GM12878 (cell line): ENCODE data around the gene SCRG1. TPM values are rescaled to one million over a fixed set of nuclear protein-coding genes. Genes with fewer than 3 reads are reported as not detected.
A peak's percentile ranks its signal among the peaks of the same experiment; 100 is the strongest.

Source experiments
- BHLHE40 ChIP-seq, 2 experiments: fragments of 450-650 bp in 1 of 2; IDR thresholded peaks; 2 replicates each; pipeline ENCODE4 v1.6.1; 2011 to 2017; ENCODE audit warnings: low read depth in 2 of 2, borderline replicate concordance in 1 of 2, improper control_type of control experiment in 1 of 2, low read length in 1 of 2, mild to moderate bottlenecking in 1 of 2
- FOXK2 ChIP-seq: fragments of 450-650 bp; IDR thresholded peaks from 2 replicates; pipeline ENCODE4 v1.6.1; 2017; ENCODE audit warnings: mild to moderate bottlenecking, moderate library complexity
- NFIC ChIP-seq: IDR thresholded peaks from 2 replicates; pipeline ENCODE4 v1.6.1; 2012; ENCODE audit warnings: low read depth, mild to moderate bottlenecking, inconsistent platforms, low read length, moderate library complexity
- NFXL1 ChIP-seq: fragments of 450-650 bp; IDR thresholded peaks from 2 replicates; pipeline ENCODE4 v1.6.1; 2017; ENCODE audit warnings: antibody characterized with exemption, mild to moderate bottlenecking, borderline replicate concordance
- POLR2AphosphoS2 ChIP-seq: IDR thresholded peaks from 2 replicates; pipeline ENCODE4 v1.6.1; 2011; ENCODE audit warnings: low read depth, mild to moderate bottlenecking, low read length, improper control_type of control experiment, moderate library complexity
- SREBF2 ChIP-seq: IDR thresholded peaks from 2 replicates; pipeline ENCODE4 v1.6.1; 2012; ENCODE audit warnings: mild to moderate bottlenecking, low read length
- ZNF207 ChIP-seq: fragments of 450-650 bp; IDR thresholded peaks from 2 replicates; pipeline ENCODE4 v1.6.1; 2014; ENCODE audit warnings: antibody characterized with exemption, mild to moderate bottlenecking, borderline replicate concordance
- polyA plus RNA-seq, 11 experiments: library from polyadenylated mRNA; depleted of rRNA in 4 of 11; unstranded in 6 of 11; stranded (reverse) in 5 of 11; fragments of >200 nt; fragmentation: Nextera tagmentation in 4 of 11; fragmentation: Illumina TruSeq in 1 of 11; extraction: Ambion mirVana in 4 of 11; extraction: Trizol in 1 of 11; gene quantifications; 1 replicate in 1 of 11; 2 replicates in 10 of 11; pipeline versions ENCODE4 v1.2.1 to v1.2.3, GENCODE V29; 2011 to 2016; ENCODE audit warnings: inconsistent platforms in 2 of 11, missing spikeins in 2 of 11, low read depth in 1 of 11
- small RNA-seq: library from RNA; depleted of rRNA; stranded (forward); fragments of <200 nt; gene quantifications from one replicate; pipeline ENCODE3, GENCODE V24; 2014
- total RNA-seq, 4 experiments: library from RNA; depleted of rRNA in 3 of 4; stranded (reverse); fragments of >200 nt in 3 of 4; fragmentation: Illumina TruSeq in 1 of 4; extraction: Trizol in 1 of 4; gene quantifications; 2 replicates each; pipeline versions ENCODE4 v1.2.1 to v1.2.3, GENCODE V29; 2013 to 2021
- TF ChIP-seq, protein P1 (sequence below), 3 experiments: IDR thresholded peaks in 2 of 3; conservative IDR thresholded peaks in 1 of 3; 2 replicates each; pipeline ENCODE4 v1.5.1; 2011; ENCODE audit warnings: low read depth in 3 of 3, low read length in 3 of 3, mild to moderate bottlenecking in 3 of 3, control low read depth in 2 of 3, moderate library complexity in 2 of 3, inconsistent platforms in 1 of 3, mixed read lengths in 1 of 3; ENCODE audit not compliant: control insufficient read depth in 2 of 3, insufficient read depth in 1 of 3; ENCODE audit errors: extremely low read depth in 1 of 3
- TF ChIP-seq, protein P2 (sequence below): fragments of 450-650 bp; IDR thresholded peaks from 2 replicates; pipeline ENCODE4 v1.6.1; 2017; ENCODE audit warnings: borderline replicate concordance
- TF ChIP-seq, protein P3 (sequence below): IDR thresholded peaks from 2 replicates; pipeline ENCODE4 v1.6.1; 2012; ENCODE audit warnings: improper control_type of control experiment, low read depth, low read length; ENCODE audit not compliant: insufficient replicate concordance

Gene SCRG1
- total and polyA plus RNA-seq, 10 of the 15 experiments (the other 5 are each of a cell fraction or from before 2014, with no cell fraction given): 0.02 to 0.58 (median 0.54) TPM; not detected in 7

DNA sequence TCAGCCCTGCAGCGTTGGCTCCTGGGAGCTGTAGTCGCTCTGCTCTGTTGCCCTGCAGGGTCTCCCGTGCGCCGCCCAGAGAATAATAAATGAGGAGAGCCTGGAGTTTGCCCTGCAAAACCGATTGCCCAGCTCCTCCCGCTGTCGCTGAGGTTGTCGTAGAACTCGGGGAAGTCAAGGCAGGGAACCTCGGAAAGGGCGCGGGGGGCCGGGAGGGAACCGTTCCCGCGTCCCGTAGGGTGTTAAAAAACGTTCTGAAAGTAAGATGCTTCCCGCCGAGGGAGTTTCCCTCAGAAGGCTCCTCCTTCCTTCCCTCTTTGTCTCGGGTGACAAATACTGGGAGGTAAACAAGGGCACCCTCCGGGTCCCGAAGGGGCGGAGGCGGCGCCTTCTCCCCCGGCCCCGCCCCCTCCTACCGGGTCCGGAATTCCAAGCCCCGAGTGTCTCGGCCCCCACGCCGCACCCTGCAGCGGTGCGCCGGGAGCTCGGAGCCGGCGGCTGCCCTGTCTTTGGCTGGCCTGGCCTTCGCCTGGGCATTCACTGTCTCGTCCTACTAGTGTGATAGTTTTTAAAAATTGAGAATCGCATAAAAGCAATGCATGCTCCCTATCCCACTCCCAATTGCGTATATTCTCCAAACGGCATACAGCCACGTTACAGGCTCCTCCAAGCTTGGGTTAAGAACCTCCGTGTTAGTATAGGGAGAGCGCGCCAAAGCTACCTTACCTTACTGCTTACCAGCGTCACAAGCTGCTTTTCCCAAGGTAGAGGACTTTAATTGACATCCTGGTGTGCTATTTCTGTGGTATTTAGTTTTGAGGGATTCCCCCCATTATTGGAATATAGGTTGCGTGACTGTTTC is 63.8 kb downstream of the SCRG1 start (continued):
- TF ChIP-seq, protein P1, sequence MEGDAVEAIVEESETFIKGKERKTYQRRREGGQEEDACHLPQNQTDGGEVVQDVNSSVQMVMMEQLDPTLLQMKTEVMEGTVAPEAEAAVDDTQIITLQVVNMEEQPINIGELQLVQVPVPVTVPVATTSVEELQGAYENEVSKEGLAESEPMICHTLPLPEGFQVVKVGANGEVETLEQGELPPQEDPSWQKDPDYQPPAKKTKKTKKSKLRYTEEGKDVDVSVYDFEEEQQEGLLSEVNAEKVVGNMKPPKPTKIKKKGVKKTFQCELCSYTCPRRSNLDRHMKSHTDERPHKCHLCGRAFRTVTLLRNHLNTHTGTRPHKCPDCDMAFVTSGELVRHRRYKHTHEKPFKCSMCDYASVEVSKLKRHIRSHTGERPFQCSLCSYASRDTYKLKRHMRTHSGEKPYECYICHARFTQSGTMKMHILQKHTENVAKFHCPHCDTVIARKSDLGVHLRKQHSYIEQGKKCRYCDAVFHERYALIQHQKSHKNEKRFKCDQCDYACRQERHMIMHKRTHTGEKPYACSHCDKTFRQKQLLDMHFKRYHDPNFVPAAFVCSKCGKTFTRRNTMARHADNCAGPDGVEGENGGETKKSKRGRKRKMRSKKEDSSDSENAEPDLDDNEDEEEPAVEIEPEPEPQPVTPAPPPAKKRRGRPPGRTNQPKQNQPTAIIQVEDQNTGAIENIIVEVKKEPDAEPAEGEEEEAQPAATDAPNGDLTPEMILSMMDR (IDR thresholded peaks at IDR 0.05 in 2 of 3, conservative IDR thresholded peaks at IDR 0.05 in 1 of 3; ENCODE audit: control insufficient read depth in 2 of 3, extremely low read depth in 1 of 3, insufficient read depth in 1 of 3, low read depth in 3 of 3, low read length in 3 of 3): no peak
- TF ChIP-seq, protein P2, sequence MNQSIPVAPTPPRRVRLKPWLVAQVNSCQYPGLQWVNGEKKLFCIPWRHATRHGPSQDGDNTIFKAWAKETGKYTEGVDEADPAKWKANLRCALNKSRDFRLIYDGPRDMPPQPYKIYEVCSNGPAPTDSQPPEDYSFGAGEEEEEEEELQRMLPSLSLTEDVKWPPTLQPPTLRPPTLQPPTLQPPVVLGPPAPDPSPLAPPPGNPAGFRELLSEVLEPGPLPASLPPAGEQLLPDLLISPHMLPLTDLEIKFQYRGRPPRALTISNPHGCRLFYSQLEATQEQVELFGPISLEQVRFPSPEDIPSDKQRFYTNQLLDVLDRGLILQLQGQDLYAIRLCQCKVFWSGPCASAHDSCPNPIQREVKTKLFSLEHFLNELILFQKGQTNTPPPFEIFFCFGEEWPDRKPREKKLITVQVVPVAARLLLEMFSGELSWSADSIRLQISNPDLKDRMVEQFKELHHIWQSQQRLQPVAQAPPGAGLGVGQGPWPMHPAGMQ: no peak
- no peak for TF ChIP-seq POLR2AphosphoS2
- TF ChIP-seq, protein P3, sequence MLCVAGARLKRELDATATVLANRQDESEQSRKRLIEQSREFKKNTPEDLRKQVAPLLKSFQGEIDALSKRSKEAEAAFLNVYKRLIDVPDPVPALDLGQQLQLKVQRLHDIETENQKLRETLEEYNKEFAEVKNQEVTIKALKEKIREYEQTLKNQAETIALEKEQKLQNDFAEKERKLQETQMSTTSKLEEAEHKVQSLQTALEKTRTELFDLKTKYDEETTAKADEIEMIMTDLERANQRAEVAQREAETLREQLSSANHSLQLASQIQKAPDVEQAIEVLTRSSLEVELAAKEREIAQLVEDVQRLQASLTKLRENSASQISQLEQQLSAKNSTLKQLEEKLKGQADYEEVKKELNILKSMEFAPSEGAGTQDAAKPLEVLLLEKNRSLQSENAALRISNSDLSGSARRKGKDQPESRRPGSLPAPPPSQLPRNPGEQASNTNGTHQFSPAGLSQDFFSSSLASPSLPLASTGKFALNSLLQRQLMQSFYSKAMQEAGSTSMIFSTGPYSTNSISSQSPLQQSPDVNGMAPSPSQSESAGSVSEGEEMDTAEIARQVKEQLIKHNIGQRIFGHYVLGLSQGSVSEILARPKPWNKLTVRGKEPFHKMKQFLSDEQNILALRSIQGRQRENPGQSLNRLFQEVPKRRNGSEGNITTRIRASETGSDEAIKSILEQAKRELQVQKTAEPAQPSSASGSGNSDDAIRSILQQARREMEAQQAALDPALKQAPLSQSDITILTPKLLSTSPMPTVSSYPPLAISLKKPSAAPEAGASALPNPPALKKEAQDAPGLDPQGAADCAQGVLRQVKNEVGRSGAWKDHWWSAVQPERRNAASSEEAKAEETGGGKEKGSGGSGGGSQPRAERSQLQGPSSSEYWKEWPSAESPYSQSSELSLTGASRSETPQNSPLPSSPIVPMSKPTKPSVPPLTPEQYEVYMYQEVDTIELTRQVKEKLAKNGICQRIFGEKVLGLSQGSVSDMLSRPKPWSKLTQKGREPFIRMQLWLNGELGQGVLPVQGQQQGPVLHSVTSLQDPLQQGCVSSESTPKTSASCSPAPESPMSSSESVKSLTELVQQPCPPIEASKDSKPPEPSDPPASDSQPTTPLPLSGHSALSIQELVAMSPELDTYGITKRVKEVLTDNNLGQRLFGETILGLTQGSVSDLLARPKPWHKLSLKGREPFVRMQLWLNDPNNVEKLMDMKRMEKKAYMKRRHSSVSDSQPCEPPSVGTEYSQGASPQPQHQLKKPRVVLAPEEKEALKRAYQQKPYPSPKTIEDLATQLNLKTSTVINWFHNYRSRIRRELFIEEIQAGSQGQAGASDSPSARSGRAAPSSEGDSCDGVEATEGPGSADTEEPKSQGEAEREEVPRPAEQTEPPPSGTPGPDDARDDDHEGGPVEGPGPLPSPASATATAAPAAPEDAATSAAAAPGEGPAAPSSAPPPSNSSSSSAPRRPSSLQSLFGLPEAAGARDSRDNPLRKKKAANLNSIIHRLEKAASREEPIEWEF: no peak
- TF ChIP-seq FOXK2: no peak; the same call in 1 of the 2 replicates
- TF ChIP-seq NFIC: no peak
- TF ChIP-seq SREBF2: no peak
- TF ChIP-seq NFXL1: no peak
- TF ChIP-seq ZNF207: peak; percentile 56; the same call in 1 of the 2 replicates
- peak in 1 of 2 experiments; percentile 39; a peak in 2 of 4 replicates for TF ChIP-seq BHLHE40 (IDR thresholded peaks at IDR 0.05; ENCODE audit: borderline replicate concordance in 1 of 2, low read depth in 2 of 2, low read length in 1 of 2)

Small RNAs within 50 kb of the gene (small RNA-seq; reads per million reads assigned to genes)
- gene RNU6-1096P: not detected

Other genes starting within 250 kb of the SCRG1 start
- gene GALNT7, start 230.3 kb downstream of the SCRG1 start, total RNA-seq (2014; rRNA removed): 19.1 and 26.5 TPM in 2 replicates
- gene GALNT7, start 230.3 kb downstream of the SCRG1 start, total RNA-seq (2014; rRNA removed; fragmentation: Illumina TruSeq; extraction: Trizol): 31.7 and 33.2 TPM in 2 replicates
- 30.3 and 32.4 TPM in 2 replicates for gene GALNT7, start 230.3 kb downstream of the SCRG1 start, total RNA-seq (2021)
- gene GALNT7, start 230.3 kb downstream of the SCRG1 start, polyA plus RNA-seq (2011; rRNA removed): 32.2 and 47.5 TPM in 2 replicates
- 31.1 and 42.1 TPM in 2 replicates for gene GALNT7, start 230.3 kb downstream of the SCRG1 start, polyA plus RNA-seq (2014; fragmentation: Illumina TruSeq; extraction: Trizol)
- 10 to 100 TPM; 14.2 to 14.8 TPM for gene GALNT7, start 230.3 kb downstream of the SCRG1 start, polyA plus RNA-seq (2014; fragmentation: Nextera tagmentation; extraction: Ambion mirVana)
- gene GALNT7, start 230.3 kb downstream of the SCRG1 start, polyA plus RNA-seq (2014; rRNA removed): 16.8 and 20.8 TPM in 2 replicates
- 10 to 100 TPM; 27.6 to 33.0 TPM for gene GALNT7, start 230.3 kb downstream of the SCRG1 start, polyA plus RNA-seq (2016; fragmentation: Nextera tagmentation; extraction: Ambion mirVana)
- gene HMGB2, start 64.8 kb downstream of the SCRG1 start, total RNA-seq (2014; rRNA removed): 260 and 307 TPM in 2 replicates
- 580 and 598 TPM in 2 replicates for gene HMGB2, start 64.8 kb downstream of the SCRG1 start, total RNA-seq (2014; rRNA removed; fragmentation: Illumina TruSeq; extraction: Trizol)
- 314 and 323 TPM in 2 replicates for gene HMGB2, start 64.8 kb downstream of the SCRG1 start, total RNA-seq (2021)
- gene HMGB2, start 64.8 kb downstream of the SCRG1 start, polyA plus RNA-seq (2011; rRNA removed): 420 and 773 TPM in 2 replicates
- gene HMGB2, start 64.8 kb downstream of the SCRG1 start, polyA plus RNA-seq (2014; fragmentation: Illumina TruSeq; extraction: Trizol): 756 and 851 TPM in 2 replicates
- 100 to 1,000 TPM; 858 to 954 TPM for gene HMGB2, start 64.8 kb downstream of the SCRG1 start, polyA plus RNA-seq (2014; fragmentation: Nextera tagmentation; extraction: Ambion mirVana)
- 358 and 471 TPM in 2 replicates for gene HMGB2, start 64.8 kb downstream of the SCRG1 start, polyA plus RNA-seq (2014; rRNA removed)
- gene HMGB2, start 64.8 kb downstream of the SCRG1 start, polyA plus RNA-seq (2016; fragmentation: Nextera tagmentation; extraction: Ambion mirVana): 100 to 1,000 TPM; 931 to 961 TPM
- 23.1 and 28.4 TPM in 2 replicates for gene SAP30, start 28.2 kb downstream of the SCRG1 start, total RNA-seq (2014; rRNA removed)
- gene SAP30, start 28.2 kb downstream of the SCRG1 start, total RNA-seq (2014; rRNA removed; fragmentation: Illumina TruSeq; extraction: Trizol): 28.9 and 29.7 TPM in 2 replicates
- 26.0 and 29.6 TPM in 2 replicates for gene SAP30, start 28.2 kb downstream of the SCRG1 start, total RNA-seq (2021)
- 56.9 and 106 TPM in 2 replicates for gene SAP30, start 28.2 kb downstream of the SCRG1 start, polyA plus RNA-seq (2011; rRNA removed)
- 16.3 and 18.3 TPM in 2 replicates for gene SAP30, start 28.2 kb downstream of the SCRG1 start, polyA plus RNA-seq (2014; fragmentation: Illumina TruSeq; extraction: Trizol)
- gene SAP30, start 28.2 kb downstream of the SCRG1 start, polyA plus RNA-seq (2014; fragmentation: Nextera tagmentation; extraction: Ambion mirVana): 10 to 100 TPM in 1 of 2 experiments, 1 to 10 TPM in 1; 5.4 to 24.0 TPM
- 30.0 and 31.7 TPM in 2 replicates for gene SAP30, start 28.2 kb downstream of the SCRG1 start, polyA plus RNA-seq (2014; rRNA removed)
- 1 to 10 TPM; 5.0 to 9.9 TPM for gene SAP30, start 28.2 kb downstream of the SCRG1 start, polyA plus RNA-seq (2016; fragmentation: Nextera tagmentation; extraction: Ambion mirVana)
- gene HAND2, start 131.1 kb upstream of the SCRG1 start, total RNA-seq (2014; rRNA removed): not detected in 2 replicates
- gene HAND2, start 131.1 kb upstream of the SCRG1 start, total RNA-seq (2014; rRNA removed; fragmentation: Illumina TruSeq; extraction: Trizol): not detected in 2 replicates
- not detected in 2 replicates for gene HAND2, start 131.1 kb upstream of the SCRG1 start, total RNA-seq (2021)
- gene HAND2, start 131.1 kb upstream of the SCRG1 start, polyA plus RNA-seq (2011; rRNA removed): not detected in 2 replicates
- gene HAND2, start 131.1 kb upstream of the SCRG1 start, polyA plus RNA-seq (2014; fragmentation: Illumina TruSeq; extraction: Trizol): not detected in 2 replicates
- gene HAND2, start 131.1 kb upstream of the SCRG1 start, polyA plus RNA-seq (2014; fragmentation: Nextera tagmentation; extraction: Ambion mirVana): not detected
- not detected in 2 replicates for gene HAND2, start 131.1 kb upstream of the SCRG1 start, polyA plus RNA-seq (2014; rRNA removed)
- gene HAND2, start 131.1 kb upstream of the SCRG1 start, polyA plus RNA-seq (2016; fragmentation: Nextera tagmentation; extraction: Ambion mirVana): under 1 TPM in 1 of 2 experiments, not detected in 1; 0.09 TPM